ENCODE results near the gene VEGFC.

GRCh38 chr4:176760471-176760870 lies 32.3 kb downstream of the VEGFC start:
- TF ChIP-seq CTCF (IDR thresholded peaks at IDR 0.05) = no peak
- no peak for TF ChIP-seq POLR2A (IDR thresholded peaks at IDR 0.05)
